SHP77 treated with DMSO at 0.1 percent for 48 hours (cell line): ENCODE results near the gene TIAM2.

Source experiments
- DNase-seq: peaks from one replicate; lab custom pipeline; 2025; lab: John Stamatoyannopoulos, UW

The TIAM2 gene

DNA sequence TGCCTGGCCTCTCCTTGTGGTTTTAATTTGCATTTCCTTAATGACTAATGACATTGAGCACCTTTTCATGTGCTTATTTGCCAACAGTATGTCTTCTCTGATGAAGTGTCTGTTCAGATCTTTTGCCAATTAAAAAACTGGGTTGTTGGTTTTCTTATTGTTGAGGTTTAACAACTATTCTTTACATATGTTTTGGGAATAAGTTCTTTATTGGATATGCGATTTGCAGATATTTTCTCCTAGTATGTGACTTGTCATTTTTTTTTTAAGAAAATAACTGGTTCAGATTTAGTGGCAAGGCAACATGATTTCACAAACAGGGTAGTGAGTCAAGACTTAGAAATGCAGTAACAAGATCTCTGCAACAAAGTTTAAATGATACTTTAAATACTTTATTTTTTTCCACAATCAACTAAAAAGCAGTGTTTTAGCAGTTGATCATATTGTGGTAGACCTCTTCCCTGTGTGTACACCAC lies 67.8 kb downstream of the TIAM2 start:
- no peak for DNase-seq

DNA sequence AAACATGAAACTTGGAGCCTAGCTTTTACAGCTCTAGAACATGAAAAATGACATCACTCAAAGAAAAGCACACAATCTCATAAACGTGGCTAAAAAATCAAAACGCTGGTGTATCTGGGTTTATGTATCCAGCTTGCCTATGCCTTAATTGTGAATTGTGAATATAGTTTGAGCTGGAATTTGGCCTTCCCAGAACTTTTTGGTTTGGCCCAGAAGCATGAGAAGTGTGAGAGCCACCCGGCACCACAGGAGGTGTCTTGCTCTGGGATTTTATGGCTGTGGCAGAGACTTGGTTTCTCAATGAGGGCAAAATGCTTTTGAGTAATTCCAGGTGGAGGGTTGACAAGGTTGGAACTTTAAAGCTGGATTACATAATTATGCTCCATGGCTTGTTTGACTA lies 69.2 kb downstream of the TIAM2 start:
- no peak for DNase-seq

DNA sequence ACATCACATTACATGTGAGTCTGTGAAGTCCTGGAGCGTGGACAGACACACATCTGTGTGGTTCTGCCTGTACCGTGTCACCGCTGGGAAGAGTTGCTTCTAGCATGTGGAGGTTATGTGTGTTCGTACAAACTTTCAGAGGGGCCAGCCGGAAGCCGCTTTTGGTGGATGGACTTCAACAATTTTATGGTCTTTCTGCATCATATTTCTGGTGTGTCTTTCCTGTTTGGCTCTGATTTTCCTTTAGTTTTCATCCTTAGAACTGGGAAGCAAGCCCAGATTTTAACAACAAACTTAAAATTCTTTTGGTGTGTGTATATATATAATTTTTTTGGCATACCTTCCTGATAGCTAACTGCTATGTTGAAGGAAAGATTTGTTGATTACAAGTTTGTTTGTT lies 71.2 kb downstream of the TIAM2 start:
- DNase-seq: no peak

DNA sequence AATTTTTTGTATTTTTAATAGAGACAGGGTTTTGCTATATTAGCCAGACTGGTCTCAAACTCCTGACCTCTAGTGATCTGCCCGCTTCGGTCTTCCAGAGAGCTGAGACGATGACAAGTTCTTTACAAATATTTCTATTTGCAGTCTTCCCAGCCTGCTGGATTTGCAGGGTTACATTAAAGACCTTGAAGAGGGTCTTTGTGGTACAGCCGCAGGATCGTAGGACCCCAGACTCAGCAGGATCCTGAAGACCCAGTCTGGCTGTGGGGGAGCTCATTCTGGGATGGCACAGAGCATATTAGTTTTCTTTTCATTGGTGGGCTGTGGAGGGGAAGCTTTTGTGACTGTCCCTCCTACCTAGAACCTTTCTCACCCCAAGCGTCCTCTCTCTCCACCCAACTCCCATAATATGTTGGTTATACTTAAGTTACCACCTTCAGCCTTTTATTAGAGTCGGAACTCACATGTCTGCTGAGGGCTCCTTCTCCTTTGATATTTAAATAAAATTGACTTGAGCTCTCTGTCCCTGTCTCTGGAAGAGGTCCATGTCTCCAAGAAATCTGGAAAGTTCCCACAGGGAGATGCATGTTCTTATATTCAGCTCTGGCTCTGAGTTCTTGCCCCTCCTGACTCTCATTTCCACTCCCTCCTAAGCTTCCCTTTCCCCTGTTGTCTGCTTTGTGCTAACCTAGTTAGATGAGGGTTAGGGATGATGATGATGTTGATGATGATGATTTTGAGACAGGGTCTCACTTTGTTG lies 72.0 kb downstream of the TIAM2 start:
- DNase-seq: no peak

DNA sequence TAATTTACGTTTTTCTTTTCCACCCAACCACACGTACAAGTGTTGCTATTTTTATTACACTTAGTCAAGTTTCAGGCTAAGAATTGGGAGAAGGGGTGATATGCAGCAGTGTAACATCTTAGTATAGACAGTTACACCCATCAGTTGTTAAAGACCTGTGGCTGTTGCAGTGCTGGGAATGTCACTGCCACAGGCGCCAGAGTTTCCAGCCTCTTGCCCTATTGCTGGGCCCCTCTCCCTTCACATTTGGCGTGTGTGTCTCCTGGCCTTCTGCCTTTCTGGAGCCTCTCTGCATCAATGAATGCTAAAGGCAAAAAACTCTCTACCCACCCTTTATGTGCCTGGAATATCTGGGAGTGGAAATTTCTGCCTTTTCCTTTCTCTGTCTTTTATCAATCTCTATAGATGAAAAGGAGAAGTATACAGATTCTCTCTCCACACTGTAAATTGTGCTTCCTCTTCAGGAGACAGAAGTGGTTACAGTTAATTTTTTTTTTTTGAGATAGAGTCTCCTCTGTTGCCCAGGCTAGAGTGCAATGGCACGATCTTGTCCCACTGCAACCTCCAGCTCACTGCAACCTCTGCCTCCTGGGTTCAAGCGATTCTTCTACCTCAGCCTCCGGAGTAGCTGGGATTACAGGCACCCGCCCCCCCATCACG lies 73.0 kb downstream of the TIAM2 start:
- DNase-seq: no peak

DNA sequence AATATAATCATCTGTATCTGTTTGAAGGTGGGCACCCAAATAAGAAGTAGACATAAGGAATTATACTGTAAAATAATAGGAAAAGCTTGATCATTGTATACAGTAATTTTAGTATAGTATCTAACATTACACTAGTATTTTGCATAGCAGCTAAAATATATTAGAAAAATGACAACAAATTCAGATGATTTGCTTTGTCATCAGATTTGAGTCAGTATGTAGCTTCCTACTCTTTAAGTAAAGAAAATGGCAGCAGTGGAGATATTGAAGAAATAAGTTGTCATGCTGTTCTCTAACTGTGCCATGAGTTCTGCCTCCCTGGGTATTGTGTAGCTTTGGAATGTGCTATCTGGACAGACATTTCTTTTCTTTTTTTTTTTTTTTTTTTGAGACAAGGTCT lies 74.4 kb downstream of the TIAM2 start:
- DNase-seq: no peak

DNA sequence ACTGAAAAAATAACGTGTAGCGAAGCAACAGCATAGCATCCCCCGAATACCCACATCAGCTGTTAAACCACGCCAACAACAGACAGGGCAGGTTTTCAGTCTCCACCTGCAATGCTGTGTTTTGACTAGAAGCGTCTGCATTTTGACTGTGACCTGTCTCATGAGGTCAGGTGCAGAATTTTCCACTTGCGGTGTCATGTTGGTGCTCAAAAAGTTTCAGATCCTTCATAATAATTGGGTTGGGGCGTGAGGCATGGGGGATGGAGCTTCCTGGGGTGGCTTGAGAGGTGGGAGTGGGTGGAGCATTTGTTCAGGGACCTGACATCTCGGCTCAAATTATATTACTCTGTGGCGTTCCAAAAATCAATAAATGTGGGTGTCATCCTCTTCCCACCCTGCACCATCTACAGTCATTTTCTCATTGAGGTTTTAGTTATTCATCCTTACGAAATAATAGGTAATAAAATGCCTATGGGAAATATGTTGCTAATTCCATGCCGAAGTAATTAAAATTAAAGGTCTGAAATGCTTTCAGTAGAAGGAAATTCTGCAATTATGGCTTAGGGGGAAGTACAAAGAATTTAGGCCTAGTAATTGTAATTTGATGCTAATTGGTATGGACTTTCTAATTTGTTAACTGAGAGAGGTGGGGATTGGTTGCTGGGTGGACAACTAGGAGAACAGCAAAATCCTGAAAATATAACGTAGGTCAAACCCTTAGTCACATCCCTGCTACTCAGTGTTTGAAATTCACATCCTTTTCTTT lies 81.0 kb downstream of the TIAM2 start:
- no peak for DNase-seq

DNA sequence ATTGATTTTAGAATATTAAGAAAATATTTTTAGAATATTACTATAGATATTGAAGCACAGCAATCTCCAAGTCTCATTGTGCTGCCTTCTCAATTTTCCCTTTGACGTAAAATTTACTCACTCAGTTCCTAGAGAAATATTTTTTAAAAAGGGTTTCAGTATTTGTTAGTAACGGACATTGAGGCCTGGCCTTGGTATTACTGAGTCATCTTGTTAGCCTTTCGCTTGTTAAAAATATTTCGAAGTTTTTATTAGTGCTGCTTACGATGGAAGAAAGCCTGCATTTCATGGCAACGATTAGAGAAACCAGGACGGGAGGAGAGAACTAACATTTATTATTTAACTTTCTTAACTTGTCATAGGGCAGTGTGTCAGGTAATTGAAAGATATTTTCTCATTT lies 82.2 kb downstream of the TIAM2 start:
- DNase-seq: no peak

DNA sequence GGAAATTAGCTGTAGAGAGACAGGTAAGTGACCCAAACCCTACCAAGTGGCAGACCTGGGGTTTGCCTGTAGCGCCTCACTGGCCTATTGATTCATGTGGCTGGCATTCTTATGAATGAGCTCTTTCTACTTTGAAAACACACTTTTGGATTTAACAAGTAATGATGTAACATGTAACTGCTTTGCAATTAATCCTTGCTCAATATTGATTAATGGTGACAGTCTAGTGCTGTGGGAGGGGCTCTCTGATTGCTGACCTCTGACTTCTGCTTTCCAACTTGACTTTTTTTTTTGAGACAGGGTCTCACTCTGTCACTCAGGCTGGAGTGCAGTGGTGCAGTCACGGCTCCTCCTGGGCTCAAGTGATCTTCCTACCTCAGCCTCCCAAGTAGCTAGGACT lies 82.7 kb downstream of the TIAM2 start:
- DNase-seq: no peak

DNA sequence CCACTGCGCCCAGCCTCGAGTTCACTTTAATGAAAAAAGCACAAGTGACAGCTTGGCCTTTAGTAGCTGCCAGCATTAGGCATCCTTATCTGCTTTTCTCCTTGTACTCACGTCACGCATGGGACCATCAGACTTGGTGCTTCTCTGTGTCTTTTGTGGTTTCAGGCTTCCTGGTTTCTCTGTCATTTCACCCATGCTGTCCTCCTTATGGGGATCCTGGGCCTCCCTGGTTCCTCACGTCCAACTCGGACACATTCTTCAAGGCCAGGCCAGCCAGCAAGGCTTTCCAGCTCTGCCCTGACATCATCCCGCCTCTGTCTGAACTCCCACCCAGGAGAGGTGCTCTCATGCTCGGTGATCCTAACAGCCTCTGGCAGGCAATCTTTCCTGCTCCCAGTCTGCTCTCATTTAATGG lies 83.2 kb downstream of the TIAM2 start:
- DNase-seq: no peak

DNA sequence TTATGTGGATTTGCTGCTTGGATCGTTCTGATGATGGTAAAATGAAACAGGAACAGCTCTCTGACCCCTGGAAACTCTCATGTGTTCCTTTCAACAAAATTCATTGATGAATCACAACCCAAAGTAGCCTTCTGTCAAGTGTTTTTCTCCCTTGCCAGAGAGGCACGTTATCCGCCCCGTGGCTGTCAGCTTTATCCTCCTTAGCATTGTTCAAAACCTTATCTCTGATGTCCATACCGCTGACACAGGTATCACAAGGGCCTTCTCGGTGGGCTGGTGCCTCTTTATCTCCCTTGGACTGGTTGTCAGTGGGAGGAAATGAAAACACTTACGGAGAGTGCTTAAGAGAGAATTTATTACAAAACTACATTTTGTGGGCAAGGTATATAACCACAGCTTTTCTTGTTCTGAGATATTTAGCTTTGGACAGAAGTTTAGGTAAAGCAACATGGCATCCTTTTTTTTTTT lies 84.9 kb downstream of the TIAM2 start:
- DNase-seq: no peak

DNA sequence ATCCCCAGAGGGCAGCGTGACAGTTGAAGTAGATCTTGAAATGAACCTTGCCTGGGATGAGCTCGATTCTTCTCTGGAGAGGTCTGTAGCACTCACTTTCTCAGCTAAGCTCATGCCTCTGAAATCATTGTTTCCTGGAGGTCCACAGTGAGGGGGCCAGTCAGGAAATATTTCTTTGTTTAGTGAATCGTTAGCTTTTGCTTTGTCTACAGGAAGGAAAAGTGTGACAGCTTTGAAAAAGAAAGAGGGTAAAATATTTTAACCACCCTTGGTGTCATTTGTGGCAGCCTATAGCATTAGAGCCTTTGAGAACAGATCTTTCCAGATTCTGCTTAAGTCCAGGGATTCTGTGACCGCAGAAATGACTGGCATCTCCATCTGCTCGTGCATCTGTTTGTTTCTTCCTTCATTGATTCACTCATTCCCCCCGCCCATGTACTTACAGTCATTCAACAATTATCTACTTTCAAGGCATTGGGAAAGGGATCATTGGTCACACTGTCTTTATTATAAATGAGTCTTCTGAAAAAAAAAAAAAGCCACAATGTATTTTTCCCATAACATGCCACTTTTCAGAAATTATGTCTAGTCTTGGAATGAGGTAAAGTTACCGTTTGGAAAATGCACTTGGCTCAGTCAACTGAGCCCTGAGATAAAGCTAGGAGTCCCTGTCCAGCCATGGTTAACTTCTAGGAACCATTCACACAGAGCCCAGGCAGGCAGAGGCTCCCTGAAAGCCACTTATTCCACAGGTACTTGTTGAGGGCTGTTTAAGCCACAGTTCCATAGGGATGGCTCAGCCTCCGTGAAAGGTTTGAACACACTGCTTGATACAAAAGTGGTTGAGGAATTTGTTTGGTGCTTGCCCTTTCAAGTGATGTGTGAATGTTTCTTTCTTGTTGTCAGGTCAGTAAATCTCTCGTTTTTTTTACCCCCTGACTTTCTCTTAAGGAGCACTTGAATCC lies 86.0 kb downstream of the TIAM2 start:
- DNase-seq: no peak

DNA sequence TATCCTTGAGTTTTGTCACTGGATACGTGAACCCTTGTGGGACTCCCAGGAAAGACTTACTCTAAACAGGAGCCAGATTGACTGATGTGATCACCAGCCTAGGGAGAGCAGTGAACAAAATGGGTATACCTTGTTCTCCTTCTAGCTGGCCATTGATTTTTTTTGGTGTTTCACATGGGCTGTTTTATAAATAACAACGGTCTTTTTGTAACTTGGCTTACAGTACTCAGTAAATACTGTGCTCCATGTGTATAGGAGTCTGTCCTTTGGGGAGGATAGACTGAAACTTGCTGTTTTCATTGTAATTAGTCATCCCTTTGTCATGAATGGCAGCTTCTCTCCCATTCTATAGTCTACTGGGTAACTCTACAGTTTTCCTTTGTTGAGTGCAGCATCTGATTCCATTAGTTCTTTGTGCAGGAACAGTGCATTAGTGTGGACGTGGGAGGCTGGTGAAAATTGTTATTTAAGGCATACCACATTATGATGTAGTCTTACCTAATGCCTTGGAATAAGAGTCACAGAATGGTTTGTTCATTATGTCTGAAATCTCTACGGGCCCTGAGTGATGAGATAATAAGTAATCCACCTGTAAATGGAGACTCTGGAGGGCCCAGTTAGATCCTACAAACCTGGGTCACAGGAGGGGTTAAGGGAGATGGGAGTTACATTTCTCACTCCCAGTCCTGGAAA lies 89.5 kb downstream of the TIAM2 start:
- DNase-seq: no peak

DNA sequence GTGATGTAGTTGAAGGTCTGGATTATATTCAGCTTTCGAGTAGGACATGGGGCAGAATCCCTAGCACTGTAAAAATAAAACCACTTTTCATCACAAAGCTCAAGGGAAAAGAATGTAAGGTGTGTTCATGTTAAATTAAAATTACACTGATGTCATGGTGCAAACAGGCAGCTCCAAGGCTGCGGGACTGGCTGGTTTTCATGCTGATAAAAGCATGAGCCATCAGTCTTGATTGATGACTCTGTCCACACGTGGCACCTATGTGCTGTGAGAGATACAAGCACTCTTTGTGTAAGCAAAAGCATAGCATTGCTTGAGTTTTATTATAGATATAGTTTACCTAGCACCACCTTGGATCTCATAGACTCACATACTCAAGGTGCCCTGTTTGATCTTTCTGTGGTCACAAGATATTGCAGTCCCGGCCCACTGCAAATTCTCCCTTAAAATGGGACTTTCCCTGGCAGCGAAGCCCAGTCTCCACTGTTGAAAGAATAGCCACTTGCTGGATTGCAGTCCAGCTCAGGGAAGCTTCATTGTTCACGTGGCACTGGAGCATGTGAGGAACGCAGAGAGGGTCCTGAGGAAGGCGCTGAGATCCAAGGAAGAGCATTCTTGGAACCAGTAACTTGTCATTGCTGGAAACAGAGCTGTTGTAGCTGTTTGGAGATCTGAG lies 90.6 kb downstream of the TIAM2 start:
- no peak for DNase-seq

DNA sequence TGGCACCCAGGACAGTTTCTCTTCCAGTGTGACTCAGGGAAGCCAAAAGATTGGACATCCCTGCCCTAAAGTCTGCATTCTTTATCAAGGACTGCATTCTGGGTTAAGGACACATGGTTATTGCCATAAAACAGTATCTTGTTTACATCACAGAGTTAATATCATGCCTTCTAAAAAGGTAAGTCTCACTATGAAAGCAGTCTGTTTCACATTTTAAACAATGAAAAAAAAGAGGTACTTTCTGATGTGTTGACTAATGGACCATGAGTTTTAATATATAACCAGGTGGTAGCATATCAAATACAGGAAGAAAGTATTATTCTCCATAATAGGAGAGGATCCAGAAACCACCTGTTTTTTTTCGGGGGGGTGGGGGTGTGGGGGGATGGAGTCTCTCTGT lies 93.7 kb downstream of the TIAM2 start:
- no peak for DNase-seq

DNA sequence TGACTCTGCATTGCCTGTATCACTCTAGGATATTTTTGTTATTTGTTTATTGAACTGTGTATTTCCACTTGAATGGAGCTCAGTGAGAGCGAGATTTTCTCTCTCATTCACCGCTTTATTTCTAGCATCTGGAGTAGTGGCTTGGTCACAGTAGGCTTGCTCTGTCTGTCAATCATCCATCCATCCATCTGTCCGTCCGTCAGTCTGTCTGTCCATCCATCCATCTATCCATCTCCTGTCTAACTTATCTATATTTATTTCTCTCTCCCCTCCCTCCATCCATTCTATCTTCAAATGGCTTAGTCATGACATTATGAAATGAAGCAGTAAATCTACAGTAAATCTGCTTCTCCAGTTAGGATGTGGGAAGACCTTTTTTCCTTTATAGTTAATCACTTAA lies 94.6 kb downstream of the TIAM2 start:
- no peak for DNase-seq

DNA sequence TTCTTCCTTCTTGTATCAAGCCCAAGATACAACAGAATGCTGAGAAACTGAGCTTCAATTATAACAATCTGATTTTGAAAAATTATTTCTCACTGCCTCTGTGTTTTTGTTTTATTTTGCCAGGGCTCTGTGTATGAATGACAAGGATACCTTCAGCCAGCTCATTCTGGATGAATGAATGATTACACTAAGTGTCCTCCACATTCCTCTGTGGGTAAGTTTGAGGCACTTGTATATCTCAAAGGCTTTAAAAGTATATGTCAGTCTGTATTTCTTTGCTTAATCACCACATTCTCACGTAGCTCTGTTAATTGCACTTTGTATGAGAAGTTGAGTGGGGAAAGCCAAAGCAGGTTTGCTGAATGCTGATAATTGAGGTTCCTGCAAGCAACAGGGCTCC lies 95.1 kb downstream of the TIAM2 start:
- DNase-seq: no peak

DNA sequence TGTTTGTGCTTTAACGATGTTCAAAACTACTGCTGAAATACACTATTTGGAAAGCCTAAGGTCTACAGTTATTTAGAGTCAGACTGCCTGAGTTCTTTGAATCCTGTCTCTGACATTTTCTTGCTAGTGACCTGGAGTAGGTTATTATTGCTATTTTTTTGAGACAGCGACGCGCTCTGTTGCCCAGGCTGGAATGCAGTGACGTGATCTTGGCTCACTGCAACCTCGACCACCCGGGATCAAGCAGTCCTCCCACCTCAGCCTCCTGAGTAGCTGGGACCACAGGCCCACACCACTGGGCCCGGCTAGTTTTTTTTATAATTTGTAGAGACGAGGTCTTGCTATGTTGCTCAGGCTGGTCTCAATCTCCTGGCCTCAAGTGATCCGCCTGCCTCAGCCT lies 96.6 kb downstream of the TIAM2 start:
- DNase-seq: no peak

DNA sequence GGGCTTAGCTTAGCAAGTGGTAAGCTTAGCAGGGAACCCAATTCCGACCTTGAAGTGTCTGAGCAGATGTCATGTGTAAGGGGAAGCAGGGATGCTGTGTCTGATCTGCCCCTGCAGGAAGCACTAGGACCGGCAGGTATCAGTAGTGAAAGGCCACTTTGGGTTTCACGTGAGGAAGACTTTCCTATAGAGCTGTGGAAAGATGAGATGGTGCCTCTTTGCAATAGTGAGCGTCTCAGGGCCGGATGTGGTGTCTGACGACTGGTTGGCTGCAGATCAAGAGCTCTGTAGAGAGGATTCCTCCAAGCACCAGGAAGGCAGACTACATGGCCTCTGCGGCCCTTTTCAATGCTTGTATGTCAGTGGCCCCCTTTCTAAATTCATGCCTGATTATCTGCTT lies 98.3 kb downstream of the TIAM2 start:
- DNase-seq: no peak

DNA sequence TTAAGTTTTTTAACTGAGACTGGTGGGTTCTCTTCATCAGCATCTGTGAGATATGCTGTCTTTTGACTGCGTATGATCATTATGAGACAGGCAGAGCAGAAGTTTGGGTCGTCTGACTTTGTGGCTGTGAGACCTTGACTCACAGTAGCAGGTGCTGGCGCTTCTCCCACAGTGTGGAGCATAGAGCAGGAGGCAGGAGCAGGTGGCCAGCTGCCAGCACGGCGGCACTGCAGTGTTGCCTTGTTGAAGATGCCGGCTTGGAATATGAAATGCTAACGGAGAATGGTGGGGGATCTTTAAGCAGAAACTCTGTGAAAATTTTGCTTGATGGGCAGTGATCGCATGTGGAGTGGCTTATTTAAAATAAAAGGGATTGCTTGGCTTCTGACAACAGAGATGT lies 105.0 kb downstream of the TIAM2 start:
- peak; percentile 50 for DNase-seq

DNA sequence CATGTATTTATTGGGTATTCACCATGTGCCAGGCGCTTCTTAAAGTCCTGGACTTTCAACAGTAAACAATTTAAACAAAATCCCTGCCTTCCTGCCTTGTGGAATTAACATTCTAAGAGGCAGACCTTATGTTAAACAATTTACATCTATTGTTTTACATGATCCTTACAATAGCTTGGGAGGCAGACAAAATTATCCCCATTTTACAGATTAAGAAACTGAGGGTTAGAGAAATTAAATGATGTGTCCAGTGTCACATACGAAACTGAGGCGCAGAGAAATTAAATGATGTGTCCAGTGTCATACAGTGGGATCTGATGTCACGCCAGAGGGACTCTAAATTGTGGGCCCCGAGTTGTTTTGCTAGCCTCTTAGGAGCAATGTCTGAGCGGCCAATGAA lies 105.5 kb downstream of the TIAM2 start:
- no peak for DNase-seq
